GM18520 (cell line): ENCODE measurements around the gene SKI.
"Not testable (repeated sequence)": the region's sequence is repeated elsewhere in the genome, so short reads cannot be mapped to it uniquely, and the experiment has no call there.

Source experiments
- ATAC-seq: cut with Tn5 transposase; IDR thresholded peaks from one replicate; pipeline ENCODE4 v1.9.1; 2021; ENCODE audit not compliant: unreplicated experiment

Gene SKI

GRCh38 chr1:2318314-2319278, 90.5 kb downstream of the SKI start:
- no peak for ATAC-seq

DNA sequence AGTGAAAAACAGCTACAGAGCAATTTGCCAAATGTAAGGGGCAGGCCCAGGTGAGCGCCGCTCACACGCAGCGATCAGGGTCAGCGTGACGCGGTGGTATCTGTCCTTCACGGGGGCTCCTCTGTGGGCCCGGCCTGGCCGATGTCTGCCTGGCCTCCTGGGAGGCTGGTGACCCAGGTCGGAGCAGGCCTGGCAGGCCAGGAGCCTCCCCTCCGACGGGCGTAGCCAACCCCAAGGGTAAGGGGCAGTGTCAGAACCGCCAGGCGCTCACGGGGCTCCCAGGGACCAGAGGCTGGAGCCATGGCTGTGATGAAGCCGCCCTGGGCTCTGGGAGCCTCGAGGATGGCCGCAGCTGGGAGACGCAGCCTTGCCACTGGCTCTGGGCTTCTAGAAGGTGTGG, 91.2 kb downstream of the SKI start:
- no peak for ATAC-seq

DNA sequence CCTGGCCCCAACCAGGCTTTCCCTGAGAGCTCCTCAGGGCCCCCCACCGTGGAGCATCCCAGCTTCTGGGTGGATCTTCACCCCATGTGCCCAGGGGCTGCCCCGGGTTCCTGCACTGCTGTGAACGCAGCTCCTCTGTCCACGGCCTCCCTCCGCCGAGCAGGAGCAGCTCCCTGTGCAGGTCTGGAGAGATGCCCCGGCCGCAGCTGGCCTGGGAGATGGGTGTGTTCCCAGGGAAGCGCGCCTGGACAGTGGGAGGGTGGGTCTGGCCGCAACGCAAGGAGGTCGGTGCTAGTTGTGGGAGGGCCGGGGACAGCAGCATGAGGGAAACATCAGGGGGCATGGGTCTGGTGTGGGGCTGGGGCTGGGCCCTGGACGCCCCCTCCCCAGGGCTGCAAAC, 91.9 kb downstream of the SKI start:
- no peak for ATAC-seq

DNA sequence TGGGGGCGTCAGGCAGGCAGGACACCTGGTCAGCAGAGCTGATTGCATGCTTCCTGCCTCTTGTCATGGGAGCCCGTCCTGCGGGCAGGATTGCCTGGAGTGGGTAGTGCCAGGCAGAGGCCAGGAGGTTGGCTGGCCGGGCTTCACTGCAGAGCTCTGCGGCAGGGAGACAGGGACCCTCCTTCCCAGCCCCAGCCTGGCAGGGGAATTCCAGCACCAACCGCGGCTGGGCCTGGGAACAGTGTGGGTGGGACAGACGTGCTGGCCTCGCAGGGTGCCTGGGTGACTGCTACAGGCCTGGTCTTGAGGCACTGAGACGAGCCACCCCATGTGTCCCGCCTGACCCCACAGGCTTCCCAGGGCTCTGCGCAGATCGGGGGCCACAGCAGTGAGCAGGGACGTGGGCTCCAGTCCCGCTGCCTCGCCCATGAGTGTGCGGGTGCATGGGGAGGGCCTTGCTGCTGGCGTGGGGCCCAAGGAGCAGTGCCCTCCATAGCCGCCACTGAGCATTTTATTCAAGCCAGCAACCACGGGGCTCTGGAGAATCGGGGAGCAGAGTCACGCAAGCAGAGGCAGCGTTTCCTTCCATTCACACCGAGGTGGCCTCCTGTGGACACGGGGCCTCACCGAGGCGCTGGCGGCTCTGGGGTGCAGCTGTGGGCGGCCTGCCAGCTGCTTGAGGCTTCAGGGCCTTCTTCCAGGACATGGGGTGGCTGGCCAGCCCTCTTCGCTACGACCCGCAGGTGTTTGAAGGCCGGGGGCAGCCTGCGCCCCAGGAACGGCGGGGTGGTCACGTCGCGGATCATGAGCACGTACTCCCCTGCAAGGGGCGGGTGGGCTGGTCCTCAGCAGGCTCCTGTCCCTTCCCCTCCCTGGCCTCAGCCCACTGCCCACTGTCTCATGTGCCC, 92.9 kb downstream of the SKI start:
- no peak for ATAC-seq

- ATAC-seq = no peak
Measured at GRCh38 chr1:2322065-2322571, 94.0 kb downstream of the SKI start.

DNA sequence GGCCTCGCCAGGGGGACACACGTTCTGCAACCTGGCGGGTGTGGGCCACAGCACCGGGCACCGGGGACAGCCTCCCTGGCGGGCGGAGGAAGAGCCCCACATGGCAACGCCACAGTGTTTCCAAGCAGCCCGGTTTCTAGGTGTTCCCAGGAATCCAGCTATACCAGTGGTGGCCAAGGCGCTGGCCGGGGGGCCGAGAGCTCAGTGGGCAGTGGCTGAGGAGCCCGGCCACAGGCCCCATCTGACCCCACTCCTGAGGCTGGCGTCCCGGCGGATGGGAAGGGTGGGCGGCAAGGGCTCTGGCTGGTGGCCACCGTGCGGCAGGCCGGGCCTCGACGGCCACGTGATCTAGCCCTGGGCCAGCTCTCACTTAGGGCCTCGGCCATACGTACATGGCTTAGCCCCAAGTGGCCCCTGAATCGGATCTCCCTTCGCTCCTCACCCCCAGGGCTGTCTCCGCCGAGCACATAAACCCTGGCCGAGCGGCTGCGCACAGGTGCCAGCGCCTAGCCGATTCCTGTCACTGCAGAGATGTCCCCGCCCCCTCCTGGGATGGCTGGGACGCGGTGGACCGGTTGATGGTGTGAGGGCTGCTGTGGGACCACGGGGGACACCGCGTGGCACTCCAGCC, 94.6 kb downstream of the SKI start:
- no peak for ATAC-seq

DNA sequence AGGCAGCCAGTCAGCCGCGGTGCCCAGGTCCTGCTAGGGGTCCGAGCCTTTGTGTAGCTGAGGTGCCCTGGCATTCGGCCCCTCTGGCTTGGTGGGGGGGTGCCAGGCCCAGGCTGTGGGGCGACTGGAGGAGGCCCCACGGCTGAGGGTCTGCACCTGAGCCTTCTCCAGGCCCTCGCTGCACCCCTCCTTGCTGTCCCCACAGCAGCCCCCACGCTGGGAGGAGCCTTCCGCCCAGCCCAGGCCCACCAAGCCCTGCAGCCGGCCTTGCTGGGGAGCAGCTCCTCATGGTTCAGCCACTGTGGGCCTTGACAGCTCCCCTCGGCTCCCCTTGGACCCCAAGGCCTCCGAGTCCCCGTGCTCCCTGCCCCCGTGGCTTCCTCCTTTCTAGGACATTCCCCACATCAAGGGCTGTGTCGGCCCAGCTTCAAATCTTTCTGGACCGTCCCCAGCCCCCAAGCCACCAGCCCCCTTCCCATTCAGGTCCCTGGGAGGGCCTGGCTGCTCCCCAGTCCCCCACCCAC, 95.4 kb downstream of the SKI start:
- ATAC-seq = no peak

GRCh38 chr1:2324553-2325366, 96.6 kb downstream of the SKI start:
- no peak for ATAC-seq

- ATAC-seq = no peak
Measured at GRCh38 chr1:2326524-2326923, 98.4 kb downstream of the SKI start.

- ATAC-seq = not testable (repeated sequence)
Measured at GRCh38 chr1:2327162-2327561, 99.0 kb downstream of the SKI start.

DNA sequence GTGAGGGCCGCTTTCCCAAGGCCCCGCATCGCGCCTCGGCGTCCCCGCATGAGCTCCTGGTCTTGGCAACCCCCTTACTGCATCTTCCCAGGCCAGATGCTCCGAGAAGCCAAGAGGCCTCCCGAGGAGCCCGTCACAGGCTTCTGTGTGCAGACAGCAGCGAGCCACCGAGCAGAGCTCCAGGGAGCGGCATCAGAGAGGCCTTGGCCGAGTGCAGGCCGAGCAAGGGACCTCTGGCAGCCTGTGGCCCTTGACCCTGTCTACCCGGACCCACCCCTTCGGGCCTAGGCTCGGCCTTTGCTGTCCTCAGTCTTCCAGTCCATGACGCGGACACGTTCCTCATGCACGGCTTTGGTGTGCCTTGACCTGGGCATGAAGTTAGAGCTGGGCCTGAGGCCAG, 99.7 kb downstream of the SKI start:
- no peak for ATAC-seq

GRCh38 chr1:2328676-2329455, 100.7 kb downstream of the SKI start:
- ATAC-seq = no peak

GRCh38 chr1:2330035-2330434, 101.9 kb downstream of the SKI start:
- no peak for ATAC-seq

DNA sequence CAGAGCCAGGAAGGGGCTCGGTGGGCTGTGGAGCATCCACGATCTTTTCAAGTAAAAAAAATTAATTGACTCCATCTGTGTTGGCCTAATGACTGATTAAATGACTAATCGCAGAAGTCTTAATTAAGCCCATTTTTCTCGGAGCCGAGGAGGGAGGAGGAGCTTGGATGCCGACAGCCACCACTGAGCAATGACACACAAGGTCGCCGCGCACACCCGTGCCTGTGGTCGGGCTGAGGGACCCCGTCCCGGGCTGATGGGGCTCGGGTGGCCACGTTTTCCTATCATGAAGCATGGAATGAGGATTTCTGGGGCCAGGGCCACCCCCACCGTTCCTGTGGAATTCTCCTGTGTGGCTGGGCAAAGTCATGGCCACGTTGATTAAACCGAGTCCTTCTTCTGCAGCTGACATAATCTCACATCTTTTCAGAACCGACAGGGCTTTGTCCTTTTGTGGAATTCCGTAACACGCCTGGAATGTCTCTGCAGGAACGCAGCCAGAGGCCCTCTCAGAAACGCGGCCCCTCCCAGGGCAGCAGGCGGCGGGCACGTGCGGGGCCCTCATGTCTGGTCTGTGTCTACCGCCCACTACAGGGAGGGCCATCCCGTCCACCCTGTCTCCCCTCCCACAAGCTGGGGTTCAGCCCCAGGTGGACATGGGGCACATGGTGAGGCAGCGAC, 102.5 kb downstream of the SKI start:
- no peak for ATAC-seq

GRCh38 chr1:2331200-2331544, 103.1 kb downstream of the SKI start:
- ATAC-seq = no peak

DNA sequence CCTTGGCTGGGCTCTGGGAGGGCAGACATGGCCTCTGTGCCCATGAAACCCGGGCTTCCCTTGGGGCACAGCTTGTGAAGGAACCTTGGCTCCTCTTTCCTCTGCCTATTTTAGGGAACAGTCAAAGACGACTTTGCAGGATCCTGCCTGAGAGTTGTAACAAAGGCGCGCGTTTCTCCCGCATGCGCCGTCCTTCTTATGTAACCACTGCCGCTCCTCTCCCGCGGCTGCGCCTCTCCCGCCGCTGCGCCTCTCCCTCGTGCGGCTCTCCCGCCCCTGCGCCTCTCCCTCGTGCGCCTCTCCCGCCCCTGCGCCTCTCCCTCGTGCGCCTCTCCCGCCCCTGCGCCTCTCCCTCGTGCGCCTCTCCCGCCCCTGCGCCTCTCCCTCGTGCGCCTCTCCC, 103.5 kb downstream of the SKI start:
- not testable (repeated sequence) for ATAC-seq

DNA sequence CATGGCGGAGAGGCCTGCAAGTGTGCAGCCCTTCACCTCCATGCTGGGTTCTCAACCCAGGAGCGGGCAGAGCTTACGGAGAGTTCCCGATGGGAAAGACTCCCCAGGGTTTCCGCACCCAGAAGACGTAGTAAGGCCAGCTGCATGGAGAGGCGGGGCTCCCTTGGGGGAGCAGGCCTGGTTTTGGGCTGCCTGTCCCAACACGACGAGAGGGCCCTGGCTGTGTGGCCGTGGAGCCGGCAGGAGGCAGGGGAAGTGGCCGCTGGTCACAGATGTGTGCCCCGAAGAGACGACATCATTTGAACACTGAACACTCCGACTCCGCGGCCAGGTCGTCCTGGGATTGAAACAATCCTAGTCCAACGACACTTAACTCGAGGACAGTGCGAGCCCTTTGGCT, 106.2 kb downstream of the SKI start:
- no peak for ATAC-seq

GRCh38 chr1:2334883-2335534, 106.9 kb downstream of the SKI start:
- ATAC-seq = no peak
